Measurements from ENCODE around the gene RRN3.
"Not testable (repeated sequence)": the region's sequence is repeated elsewhere in the genome, so short reads cannot be mapped to it uniquely, and the experiment has no call there.

Gene RRN3, protein sequence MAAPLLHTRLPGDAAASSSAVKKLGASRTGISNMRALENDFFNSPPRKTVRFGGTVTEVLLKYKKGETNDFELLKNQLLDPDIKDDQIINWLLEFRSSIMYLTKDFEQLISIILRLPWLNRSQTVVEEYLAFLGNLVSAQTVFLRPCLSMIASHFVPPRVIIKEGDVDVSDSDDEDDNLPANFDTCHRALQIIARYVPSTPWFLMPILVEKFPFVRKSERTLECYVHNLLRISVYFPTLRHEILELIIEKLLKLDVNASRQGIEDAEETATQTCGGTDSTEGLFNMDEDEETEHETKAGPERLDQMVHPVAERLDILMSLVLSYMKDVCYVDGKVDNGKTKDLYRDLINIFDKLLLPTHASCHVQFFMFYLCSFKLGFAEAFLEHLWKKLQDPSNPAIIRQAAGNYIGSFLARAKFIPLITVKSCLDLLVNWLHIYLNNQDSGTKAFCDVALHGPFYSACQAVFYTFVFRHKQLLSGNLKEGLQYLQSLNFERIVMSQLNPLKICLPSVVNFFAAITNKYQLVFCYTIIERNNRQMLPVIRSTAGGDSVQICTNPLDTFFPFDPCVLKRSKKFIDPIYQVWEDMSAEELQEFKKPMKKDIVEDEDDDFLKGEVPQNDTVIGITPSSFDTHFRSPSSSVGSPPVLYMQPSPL

DNA sequence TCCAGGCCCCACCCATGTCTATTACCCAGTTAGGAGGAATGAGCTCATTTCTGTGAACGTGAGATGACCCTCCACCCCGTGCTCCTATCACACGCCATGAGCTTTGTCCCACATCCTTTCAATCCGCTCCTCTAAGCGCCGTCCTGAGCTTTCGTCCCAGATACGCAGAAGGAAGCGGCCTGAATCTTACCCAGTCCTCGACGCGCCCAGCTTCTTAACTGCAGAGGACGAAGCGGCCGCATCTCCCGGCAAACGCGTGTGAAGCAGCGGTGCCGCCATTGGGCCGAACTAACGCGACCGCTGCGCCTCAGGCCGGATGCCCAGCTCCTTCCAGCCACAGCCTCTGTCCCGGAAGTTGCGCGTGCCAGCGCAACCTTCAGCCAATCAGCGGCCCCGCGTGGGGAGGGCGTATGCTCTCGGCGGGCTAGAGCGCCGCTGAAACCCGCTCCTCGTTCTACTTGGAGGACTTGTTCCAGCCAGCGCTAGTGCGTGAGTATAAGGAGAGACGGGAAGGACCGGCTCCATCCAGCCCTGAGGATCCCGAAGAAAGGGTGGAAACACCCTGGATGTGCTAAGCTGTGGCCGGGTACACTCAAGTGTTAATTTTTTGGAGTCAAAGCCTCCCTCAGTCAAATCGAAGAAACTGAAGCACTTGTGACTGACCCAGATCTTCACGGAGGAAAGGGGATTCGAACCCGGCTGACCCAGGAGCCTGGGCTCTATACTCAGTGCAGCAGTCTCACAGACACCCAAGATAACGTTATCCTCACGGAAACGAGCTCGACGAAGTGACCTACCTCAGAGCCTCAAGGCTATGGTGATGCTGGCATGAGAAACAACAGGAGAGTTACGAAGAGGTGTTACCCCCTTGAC, at the start of gene RRN3:
RRN3 (minus strand) TSS at position 318 of the 873 bp plus-strand sequence; CDS start at position 279, 39 bp downstream.
- DNase-seq (ENCODE audit: extremely low read depth, low read depth): peak; percentile 78

DNA sequence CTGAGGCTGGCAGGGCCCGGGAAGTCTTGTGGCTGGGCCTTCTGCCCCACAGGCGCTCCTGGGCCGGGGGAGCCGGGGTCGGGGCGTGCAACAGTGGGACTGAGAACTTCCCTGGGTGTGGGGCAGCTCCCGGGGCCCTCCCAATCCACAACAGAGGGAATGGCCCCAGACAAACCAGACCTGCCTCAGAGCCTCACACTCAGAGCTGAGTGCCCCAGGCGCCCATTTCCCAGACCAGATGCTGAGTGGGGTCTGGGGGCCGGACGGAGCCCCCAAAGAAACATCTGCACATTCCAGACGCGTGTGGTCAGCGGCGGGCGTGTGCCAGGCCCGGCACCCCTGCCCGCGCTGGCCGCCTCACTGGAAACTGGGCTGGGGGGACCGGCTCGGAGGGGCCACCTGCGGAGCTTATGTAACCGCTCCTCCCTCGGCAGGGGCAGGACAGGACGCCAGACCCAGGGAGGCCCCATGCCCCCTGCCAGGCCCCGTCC, 49.6 kb upstream of the RRN3 start:
- not testable (repeated sequence) for DNase-seq (ENCODE audit: extremely low read depth, low read depth)

DNA sequence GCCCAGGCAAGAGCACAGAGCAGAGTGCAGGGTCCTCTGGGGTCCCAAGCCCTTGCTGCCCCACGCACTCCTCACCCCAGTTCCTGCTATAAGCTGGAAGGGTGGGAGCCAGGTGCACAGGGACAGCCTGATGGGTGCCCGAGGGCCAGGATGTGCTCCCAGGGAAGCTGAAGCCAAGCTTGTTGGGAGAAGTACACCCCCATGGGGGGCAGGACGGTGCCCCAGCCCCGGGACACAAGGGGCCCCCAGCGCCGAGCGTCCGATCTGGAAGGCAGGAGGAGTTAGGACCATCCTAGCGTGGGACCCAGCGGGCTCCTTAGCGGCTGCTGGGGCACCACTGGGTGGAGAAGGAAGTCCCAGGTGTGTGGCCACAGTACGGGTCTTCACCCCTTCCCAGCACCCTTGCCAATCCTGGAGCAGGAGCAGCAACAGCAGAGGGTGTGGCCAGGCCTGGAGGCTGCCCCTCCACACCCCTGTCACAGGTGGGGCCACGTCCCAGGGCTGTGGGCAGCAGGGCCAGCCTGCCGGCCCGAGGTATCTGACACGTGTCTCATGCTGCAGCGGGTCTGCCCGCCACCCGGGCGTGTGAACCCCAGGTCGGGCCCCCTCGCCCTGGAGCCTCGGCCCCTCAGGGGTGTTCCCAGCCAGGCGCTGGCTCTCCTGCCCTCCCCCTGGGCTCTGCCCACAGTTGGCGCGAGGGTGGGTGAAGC, 49.0 kb upstream of the RRN3 start:
- not testable (repeated sequence) for DNase-seq (ENCODE audit: extremely low read depth, low read depth)

DNA sequence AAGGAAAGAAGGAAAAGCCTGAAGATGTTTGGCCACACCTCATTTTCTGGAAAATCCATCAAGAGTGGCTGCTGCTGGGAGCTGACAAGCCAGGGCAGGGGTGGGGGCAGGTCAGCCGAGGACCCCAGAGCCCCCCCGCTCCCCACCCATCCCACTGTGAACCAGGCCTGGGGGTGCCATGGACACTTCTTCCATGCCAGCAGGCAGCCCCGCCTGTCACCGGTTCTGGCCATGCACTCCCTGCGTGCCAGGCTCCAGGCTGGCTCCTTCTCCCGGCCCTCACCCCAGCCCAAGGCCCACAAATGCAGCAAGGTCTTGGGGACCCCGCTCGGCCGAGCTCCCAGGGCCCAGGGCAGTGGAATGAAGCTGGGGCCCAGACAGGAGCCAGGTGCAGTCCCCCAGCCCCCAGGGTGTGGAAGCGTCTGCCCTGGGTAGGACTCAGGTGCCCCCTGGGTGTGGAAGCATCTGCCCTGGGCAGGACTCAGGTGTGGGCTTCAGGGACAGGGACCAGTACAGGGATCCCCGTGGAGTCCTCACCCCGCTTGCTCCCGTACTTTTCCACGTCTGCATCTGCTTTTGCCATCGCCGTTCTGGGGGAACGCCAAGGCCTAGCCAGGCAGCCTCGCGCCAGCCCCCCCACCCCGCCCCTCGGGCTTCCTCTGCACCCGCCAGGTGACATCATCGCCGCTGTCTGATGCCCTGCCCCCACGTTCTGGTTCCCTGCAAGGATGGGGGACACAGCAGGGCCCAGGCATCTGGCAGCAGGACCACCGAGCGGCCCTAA, 48.2 kb upstream of the RRN3 start:
- not testable (repeated sequence) for DNase-seq (ENCODE audit: extremely low read depth, low read depth)

DNA sequence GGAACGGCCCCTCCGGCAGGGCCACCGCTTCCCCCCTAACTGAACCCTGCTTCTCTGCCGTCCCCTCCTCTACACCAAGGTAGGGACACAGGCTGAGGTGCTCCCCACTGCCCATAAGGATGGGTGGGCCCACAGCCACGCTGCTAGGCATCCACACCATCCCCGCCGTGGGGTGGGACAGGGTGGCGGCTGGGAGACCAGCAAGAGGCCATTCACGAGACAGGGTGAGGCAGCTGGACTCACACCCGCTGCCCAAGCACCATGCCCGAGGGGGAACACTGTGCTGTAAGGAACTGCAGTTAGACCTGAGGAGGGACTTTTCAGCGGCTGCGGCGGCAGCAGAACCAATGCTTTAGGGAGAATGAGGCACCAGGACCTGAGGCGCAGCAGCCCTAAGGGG, 47.5 kb upstream of the RRN3 start:
- TF ChIP-seq, protein P1, sequence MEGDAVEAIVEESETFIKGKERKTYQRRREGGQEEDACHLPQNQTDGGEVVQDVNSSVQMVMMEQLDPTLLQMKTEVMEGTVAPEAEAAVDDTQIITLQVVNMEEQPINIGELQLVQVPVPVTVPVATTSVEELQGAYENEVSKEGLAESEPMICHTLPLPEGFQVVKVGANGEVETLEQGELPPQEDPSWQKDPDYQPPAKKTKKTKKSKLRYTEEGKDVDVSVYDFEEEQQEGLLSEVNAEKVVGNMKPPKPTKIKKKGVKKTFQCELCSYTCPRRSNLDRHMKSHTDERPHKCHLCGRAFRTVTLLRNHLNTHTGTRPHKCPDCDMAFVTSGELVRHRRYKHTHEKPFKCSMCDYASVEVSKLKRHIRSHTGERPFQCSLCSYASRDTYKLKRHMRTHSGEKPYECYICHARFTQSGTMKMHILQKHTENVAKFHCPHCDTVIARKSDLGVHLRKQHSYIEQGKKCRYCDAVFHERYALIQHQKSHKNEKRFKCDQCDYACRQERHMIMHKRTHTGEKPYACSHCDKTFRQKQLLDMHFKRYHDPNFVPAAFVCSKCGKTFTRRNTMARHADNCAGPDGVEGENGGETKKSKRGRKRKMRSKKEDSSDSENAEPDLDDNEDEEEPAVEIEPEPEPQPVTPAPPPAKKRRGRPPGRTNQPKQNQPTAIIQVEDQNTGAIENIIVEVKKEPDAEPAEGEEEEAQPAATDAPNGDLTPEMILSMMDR (IDR thresholded peaks at IDR 0.05; ENCODE audit: low read depth, low read length): no peak
- no peak for DNase-seq (ENCODE audit: extremely low read depth, low read depth)

DNA sequence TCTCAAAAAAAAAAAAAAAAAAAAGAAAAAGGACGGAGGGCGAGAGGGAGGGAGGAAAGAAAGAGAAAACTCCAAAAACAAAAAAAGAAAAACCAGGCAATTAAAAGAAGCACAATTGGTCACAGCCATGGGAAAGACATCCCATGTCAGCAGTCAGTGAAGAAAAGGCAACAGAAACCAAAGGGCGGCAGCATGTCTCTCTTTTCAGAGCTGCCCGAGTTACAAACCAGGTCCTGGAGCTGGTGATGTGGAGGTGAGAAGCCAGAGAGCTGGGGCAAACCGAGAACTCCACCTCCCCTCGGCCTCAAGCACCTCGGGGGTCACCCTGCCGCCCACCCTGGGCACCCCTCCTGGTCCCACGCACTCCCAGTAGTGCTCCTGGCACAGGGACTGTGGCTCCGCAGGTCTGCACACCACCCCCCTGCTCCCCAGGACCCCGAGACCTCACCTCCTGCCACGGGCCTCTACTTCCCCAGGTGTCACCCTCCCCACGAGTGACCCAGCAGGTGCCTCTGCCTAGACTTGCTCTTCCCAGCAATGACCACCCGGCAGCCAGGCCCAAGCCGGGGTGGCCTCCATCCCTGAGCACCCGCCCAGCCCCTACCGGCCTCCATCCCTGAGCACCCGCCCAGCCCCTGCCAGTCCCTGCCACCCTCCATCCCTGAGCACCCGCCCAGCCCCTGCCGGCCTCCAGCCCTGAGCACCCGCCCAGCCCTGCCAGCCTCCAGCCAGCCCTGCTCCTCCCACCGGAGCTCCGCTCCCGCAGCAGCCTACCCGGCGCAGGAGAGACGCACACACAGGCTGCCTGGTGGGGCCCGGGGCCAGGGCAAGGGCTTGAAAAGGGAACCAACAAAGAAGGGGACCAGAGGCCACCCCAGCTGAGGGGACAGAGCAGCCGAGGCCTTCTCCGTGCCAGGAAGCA, 46.6 kb upstream of the RRN3 start:
- not testable (repeated sequence) for DNase-seq (ENCODE audit: extremely low read depth, low read depth)

DNA sequence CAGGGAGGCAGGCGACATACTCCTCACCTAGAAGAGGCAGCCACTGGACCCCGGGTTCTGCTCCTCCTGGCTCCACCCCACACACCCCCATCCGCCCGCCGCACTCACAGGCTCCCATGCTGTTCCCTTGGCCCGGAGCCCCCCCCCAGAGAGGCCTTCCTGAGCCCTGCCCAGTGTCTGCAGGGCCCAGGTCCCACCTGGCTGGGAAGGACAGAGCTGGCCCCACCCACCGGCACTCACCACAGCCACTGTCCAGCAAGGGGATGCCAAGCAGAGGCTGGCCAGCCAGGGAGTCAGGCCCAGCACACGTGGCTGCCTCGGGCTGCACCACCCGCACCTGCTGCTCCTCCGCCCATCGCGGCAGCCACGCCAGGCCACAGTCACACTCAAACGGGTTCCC, 43.4 kb upstream of the RRN3 start:
- not testable (repeated sequence) for DNase-seq (ENCODE audit: extremely low read depth, low read depth)

DNA sequence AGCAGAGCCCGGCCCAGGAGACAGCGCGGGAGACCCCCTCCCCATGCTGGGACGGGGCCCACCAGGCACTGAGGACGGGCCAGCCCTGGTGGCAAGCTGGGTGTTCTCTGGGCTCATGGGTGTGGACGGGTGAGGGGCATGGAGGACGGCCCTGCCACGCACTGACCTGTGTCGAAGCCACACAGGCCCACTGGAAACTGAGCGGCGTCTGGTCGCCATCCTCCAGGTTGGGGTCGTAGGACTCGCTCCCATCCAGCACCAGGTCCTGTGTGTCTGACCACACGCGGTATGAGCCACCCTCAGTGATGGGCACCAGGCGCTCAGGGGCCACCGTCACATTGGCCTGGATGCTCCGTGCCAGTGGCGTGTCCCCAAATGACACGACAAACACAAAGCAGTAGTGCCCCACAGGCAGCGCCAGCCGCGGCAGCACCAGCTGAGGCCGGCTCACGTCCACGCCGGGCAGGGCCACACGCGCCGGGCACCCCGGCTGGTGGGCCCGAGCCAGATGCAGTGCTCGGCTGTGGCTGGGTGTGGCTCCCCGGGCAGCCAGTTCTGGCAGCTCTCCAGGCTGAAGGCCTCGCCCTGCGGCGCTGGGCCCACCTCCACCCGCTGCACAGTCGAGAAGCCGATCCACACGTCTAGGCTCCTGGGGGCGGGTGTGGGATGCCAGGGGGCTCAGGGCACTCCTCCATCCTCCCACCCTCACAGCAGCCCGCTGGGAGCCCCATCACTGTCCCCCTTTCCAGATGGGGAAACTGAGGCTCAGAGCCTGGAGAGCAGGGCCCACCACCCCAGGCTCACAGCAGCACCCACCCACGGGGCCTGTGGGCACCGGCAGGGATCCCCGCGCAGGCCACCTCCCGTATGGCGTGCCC, 41.6 kb upstream of the RRN3 start:
- DNase-seq (ENCODE audit: extremely low read depth, low read depth): not testable (repeated sequence)

DNA sequence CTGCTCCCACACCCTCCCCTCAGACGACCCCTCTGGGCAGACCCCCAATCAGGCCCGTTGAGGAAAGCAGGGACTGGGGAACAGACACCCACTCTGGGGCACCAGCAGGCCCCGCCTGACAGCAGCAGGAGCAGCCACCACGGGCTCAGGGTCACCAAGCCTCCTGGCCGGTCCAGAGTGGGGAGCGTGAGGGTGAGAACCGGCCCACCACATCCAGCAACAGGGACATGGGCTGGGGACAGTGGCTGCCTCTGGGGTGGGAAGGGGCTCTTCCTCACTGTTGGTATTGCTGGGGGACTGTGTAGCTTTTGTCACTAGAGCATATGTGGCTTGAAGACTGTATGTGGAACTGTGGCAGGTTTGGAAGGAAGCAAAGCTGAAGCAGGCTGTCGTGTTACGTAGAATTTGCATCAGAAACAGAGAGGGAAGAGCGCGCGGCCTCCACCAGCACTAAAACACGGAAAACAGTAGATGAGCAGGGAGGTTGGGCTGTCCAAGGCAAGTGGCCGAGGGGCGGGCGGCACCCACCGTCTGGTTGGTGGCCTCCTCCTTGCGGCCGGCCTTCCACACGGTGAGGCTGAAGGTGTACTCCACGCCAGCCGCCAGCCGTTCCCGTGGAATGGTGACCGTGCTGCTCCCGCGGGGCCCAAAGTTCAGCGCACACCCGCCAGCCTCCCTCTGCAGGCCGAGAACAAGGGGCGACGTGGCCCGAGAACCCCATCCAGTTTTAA, 40.8 kb upstream of the RRN3 start:
- DNase-seq (ENCODE audit: extremely low read depth, low read depth): not testable (repeated sequence)

DNA sequence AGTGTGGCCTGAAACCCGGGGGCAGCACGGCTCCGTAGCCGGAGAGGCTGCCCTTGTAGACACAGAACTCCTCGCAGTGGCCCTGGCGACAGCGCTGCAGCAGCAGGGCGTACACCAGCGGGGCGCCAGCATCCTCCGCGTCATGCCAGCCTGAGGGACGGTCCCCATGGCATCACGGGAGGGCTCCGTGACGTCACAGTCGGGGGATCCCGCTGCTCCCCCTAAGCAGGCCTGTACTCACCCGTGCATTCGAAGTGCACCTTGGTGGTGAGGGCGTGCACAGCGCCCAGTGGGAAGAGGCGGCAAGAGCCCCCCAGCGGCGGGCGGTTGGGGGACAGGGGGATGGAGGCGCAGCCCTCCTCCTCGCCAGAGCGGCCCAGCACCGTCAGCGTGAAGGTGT, 39.5 kb upstream of the RRN3 start:
- DNase-seq (ENCODE audit: extremely low read depth, low read depth): not testable (repeated sequence)

DNA sequence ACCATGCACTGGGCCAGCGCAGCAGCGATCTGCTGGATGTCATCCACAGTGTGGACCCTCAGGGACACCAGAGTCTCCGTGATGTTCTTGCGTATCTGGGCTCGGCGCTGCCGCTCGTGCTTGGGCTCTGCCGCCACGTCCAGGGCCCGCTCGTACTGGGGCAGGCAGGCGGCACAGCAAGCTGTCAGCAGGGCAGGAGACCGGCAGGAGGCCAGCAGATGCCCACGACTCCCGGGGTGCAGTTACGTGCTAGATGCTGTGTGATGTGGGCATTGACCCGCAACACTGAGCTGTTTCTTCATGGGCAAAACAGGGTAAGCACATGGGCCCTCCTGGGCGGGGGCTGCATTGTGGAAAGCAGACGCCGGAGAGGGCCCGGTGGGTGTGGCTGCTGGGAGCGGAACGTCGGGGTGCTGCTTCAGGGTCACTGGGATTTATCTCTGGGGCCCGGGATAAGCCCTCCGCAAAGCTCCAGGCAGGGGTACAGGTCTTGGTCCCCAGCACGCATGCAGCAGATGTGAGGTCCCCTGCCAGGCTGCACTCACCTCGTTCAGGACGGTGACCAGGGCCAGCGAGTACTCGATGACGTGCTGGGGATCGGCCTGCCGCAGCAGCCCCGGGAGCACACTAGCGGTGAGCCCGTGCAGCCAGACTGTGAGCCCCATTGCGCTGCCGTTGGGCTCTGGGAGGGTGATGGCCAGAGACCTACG, 38.8 kb upstream of the RRN3 start:
- DNase-seq (ENCODE audit: extremely low read depth, low read depth): not testable (repeated sequence)

DNA sequence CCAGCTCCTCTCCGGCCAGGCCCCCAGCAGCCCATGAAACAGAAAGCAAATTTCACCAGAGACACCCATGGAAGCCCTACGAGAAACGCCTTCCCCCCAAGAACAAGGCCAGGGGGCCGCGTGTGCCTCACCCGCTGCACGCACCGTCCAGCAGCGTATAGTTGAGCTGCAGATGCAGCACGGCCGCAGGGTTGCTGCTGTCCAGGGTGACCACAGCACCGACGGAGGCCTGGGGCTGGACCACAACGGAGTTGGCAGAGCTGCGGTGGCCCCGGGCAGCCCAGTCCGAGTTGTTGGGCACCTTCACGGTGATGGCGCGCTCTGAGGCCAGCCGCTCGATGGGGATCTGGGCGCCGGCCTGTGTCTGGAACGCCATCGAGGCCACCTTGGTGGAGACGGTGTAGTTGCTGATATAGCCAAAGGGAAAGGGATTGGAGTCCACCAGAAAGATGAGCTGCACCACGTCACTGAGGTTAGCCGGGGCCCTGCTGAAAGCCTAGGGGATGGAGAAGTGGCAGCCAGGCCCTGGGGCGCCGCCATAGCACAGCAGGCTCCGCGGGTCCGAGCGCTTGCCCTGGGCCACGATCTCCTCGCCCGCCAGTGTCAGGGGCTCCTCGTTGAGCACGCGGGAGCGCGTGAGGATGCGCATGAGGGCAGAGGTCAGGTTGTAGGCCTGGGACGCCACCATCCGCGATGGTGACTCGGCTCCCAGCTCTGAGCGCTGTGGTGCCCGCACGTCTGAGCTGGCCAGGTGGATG, 37.0 kb upstream of the RRN3 start:
- DNase-seq (ENCODE audit: extremely low read depth, low read depth): not testable (repeated sequence)

DNA sequence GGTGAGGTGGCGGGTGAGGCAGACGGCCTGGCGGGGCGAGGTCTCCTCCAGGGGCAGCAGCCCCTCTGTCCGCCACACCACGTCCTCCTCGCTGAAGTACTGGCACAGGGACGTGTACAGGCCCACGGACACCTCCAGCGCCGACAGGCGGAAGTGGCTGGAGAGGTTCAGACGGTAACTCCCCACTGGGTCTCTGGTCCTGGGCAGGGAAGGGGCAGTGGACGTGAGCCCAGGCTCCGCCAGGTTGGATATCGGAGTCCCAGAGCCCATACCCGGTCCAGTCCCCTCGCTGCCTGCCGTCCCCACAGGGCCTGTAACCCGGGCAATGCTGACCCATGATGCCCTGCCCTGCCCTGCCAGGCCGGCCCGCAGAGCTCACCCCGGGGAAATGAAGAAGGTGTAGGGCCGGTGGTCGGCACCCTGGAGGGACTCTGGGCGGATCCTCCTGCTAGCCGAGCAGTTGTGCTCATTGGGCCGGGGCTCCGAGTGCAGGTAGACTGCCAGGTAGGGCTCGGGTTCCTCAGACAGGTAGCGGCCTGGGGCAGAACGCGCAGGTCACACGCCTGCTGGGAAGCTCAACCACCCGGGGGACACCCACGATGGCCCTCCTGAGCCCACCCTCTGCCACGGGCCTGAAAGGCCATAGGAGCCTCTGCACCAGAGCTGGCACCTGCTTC, 36.3 kb upstream of the RRN3 start:
- not testable (repeated sequence) for DNase-seq (ENCODE audit: extremely low read depth, low read depth)

Data from AG09319 (cell line).